Ishikawa (cell line): Measurements from ENCODE around the gene ZKSCAN2.

ENCODE experiments used
- EP300 ChIP-seq: IDR thresholded peaks from 2 replicates; pipeline ENCODE4 v1.6.1; 2012; ENCODE audit warnings: borderline replicate concordance
- FOXM1 ChIP-seq: IDR thresholded peaks from 2 replicates; pipeline ENCODE4 v1.6.1; 2012; ENCODE audit warnings: low read depth, borderline replicate concordance
- MAX ChIP-seq: IDR thresholded peaks from 2 replicates; pipeline ENCODE4 v1.6.1; 2012
- RAD21 ChIP-seq: IDR thresholded peaks from 2 replicates; pipeline ENCODE4 v1.6.1; 2012; ENCODE audit warnings: low read depth

GRCh38 chr16:25299792-25300590, 42.3 kb upstream of the ZKSCAN2 start:
- TF ChIP-seq MAX (no peak), RAD21 (no peak), EP300 (no peak), FOXM1 (no peak)
